Mammary epithelial cell (primary cell): Measurements from ENCODE around the gene SORBS2.

Experiments used
- EZH2 ChIP-seq: IDR thresholded peaks from 2 replicates; pipeline ENCODE4 v1.6.1; 2012; ENCODE audit warnings: low read length, inconsistent platforms, borderline replicate concordance
- TF ChIP-seq, protein P1 (sequence below), 2 donors: IDR thresholded peaks in 1 of 2; conservative IDR thresholded peaks in 1 of 2; 2 replicates each; pipeline ENCODE4 v1.5.1; 2011 to 2012; ENCODE audit warnings: inconsistent platforms in 2 of 2, low read length in 2 of 2, mild to moderate bottlenecking in 2 of 2, control low read depth in 1 of 2, low read depth in 1 of 2; ENCODE audit not compliant: insufficient read depth in 1 of 2; ENCODE audit errors: extremely low read depth in 1 of 2

DNA sequence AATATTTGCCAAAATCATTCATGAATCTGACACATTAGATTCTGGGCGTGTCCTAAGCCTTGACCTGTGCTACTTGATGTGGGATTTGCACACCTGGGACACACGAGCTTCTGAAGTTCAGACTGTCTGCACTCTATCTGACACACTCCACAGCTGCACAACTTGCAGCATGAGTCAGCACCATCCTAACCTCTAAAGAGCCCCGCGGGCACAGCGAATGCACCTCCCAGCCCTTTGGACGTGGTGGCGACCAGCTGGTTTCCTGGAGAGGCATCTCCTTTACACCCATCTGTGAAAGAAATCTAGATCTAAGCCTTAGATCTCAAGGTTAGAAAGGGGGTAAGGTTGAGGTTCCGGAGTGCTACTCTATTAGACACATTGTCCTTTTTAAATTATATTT lies 69.2 kb downstream of the SORBS2 start:
- TF ChIP-seq, protein P1, sequence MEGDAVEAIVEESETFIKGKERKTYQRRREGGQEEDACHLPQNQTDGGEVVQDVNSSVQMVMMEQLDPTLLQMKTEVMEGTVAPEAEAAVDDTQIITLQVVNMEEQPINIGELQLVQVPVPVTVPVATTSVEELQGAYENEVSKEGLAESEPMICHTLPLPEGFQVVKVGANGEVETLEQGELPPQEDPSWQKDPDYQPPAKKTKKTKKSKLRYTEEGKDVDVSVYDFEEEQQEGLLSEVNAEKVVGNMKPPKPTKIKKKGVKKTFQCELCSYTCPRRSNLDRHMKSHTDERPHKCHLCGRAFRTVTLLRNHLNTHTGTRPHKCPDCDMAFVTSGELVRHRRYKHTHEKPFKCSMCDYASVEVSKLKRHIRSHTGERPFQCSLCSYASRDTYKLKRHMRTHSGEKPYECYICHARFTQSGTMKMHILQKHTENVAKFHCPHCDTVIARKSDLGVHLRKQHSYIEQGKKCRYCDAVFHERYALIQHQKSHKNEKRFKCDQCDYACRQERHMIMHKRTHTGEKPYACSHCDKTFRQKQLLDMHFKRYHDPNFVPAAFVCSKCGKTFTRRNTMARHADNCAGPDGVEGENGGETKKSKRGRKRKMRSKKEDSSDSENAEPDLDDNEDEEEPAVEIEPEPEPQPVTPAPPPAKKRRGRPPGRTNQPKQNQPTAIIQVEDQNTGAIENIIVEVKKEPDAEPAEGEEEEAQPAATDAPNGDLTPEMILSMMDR (conservative IDR thresholded peaks at IDR 0.05 in 1 of 2, IDR thresholded peaks at IDR 0.05 in 1 of 2; ENCODE audit: extremely low read depth in 1 of 2, insufficient read depth in 1 of 2, low read depth in 1 of 2, low read length in 2 of 2), result no peak
- TF ChIP-seq EZH2, result no peak
